ENCODE results near the gene CRTC3.
"Not testable (repeated sequence)": the region's sequence is repeated elsewhere in the genome, so short reads cannot be mapped to it uniquely, and the experiment has no call there.

The CRTC3 gene

DNA sequence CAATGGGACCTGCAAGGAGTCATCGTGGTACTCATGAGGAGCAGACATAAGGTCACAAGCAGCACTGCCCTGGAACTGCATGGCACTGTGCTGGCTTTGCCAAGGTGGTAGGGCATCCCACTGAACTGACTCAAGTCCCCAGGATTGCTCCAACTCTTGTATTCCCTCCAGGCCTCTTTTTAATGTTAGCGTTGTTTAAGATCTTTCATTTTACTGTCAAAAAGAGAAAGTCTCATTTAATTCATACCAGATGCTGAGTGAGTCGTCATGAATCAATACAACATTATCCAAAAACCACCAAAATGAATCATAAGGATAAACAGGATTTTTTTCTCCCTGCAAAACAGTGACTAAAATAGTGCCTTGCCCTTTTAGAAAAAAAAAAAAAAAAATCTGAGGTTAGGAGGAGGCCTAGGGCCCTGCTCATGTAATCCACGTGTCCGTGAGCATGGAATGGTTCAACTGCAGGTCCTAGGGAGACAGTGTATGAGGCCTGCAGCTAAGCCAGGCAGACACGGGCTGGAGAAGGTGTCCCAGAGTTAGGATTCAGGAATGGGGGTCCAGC lies 150.7 kb downstream of the CRTC3 start:
- DNase-seq, result no peak

DNA sequence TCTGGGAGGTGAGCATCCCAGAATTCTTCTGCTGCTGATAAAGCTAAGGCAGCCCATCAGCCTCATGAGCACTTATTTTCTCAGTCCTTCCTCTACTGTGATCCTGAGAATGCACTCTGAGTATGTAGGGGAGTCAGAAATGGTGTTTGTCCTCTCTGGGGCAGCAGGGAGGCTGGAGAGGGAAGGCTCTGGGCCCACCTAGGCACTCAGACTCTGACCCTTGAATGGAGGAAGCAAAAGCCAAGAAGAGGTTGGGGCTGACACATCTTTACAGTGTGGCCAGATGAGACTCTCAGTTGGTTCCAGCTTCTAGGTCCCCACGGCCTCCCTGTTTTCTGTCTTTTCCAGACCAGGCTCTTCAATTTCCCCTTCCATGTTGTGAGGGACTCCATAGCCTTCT lies 151.3 kb downstream of the CRTC3 start:
- no peak for DNase-seq

DNA sequence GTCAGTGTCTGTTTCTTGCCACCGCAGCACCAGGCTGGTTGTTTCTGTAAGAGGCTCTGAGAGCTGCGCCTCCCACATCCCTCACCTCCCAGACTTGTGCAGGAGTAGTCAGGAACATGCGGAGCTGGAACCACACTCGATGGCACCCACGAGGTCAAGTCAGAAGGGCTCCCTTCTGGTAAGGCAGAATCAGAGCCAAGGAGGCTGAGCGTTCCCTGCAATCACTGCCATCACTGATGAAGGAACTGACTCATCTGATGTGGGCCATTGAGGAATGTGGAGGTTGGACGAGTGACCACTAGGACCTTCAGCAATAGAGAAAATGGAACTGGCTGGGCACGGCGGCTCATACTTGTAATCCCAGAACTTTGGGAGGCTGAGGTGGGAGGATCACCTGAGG lies 151.8 kb downstream of the CRTC3 start:
- DNase-seq, result peak in 1 of 2 donors; percentile 61

DNA sequence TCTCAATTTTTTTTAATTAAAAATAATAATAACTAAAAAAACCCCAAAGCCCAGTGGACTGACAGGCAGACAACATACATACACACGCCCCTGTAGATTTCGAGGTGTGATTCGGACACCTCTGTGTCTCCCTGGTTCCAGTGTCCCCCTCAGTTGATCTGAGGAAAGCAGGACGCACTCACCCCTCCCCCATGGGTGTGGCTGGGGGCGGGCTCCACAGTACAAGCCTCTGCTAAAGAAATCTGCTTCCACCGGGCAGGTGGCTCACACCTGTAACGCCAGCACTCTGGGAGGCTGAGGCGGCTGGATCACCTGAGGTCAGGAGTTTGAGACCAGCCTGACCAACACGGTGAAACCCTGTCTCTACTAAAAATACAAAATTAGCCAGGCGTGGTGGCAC lies 153.6 kb downstream of the CRTC3 start:
- no peak for DNase-seq

DNA sequence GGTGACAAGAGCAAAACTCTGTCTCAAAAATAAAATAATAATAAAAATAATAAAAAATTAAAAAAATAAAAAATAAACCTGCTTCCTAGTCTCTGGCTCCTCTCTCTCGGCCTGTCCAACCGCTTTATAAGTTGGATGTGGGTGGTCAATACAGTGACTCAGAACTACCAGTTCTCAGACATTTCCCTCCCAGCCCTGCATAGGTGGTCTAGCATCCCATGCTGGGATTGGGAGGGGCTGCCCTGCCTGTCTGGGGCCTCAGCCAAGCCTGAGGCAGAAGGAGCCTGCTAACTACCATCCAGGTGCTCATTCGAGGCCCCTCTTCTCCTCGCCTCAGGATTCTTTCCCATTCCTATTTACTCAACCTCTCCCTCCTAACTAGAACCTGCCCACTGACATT lies 154.2 kb downstream of the CRTC3 start:
- no peak for DNase-seq

DNA sequence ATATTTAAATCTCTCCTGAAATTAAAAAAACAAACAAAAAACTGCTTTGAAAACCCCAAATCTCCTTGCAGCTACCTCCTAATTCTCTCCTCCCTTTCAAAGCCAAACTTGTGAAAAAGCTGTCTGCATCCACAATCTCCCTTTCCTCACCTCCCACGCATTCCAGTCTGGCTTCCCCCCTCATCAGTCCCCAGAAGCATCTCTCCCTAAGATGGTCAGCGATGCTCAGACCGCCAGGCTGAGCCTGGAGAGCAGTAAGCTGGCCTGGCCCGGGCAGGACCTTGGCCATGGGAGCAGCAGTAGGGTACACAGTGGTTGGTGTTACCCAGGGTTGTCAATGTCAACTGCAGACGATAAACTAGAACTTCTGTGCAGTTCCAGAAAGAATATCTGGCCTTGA lies 154.6 kb downstream of the CRTC3 start:
- no peak for DNase-seq

DNA sequence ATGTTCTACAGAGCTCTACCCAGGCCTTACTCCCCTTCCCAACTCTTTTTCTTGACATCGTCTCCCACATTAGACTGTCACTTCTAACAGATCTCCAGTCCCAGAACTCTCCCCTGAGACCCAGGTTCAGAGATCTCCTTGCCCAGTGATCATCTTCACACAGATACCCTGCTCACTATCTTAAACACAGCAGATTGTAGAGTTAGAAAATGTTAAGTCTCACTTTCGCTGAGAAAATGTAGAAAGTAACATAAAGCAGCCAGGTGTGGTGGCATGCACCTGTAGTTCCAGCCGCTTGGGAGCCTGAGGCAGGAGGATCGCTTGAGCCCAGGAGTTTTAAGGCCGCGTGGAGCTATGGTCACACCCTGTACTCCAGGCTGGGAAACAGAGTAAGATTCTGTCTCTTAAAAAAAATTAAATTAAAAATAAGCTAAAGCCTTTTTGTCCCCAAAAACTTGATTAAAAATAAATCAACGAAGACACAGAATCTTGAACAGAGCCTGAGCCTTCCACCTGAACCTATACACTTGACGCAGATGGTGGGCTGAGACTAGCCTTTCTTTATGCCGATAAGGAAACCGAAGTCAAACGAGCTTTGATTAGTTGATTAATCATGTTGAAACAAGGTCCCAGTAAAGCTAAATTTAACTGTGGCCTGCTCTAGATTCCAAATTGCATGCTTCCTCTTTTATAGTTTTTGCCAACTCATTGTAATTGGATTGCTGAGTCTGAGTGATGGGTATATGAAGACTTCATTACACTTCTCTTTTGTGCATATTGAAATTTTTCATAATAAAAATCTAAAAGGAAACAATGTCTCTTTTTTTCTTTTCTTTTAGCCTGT lies 156.1 kb downstream of the CRTC3 start:
- peak; percentile 47 to 75 for DNase-seq

DNA sequence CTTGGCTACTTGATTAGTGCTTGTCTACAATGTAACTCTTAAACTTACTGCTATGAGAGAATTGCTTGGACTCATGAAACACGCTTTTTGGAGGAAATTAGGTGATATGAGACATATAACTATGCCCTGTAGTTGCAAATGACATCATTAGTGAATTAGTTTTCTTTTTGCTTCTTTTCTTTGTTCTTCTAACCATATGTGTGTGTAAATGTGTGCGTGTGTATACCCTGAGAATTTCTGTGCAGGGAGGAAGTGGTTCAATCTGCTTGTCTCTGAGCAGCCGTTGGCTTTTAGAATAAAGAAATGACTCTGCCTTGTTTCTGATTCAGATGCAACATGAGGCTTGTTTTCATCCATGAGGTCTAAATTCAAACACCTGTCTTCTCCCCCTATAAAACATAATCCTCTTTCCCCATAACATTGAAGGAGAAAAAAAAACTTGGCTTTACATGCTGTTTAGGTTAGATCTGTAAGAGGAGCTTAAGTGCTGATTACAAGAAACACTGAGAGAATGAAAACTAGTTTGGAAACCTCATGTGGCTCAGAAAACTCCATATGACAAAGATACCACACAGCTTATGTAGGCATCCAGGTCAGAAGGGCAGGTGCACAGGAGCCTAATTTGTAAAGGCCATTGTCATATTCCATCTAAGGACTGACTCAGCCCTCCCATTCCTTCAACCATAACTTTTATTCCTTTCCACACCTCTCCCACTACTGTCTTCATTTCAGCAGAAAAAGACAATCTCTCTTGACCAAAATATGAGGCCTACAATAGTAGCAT lies 156.9 kb downstream of the CRTC3 start:
- peak; percentile 30 to 40 for DNase-seq

DNA sequence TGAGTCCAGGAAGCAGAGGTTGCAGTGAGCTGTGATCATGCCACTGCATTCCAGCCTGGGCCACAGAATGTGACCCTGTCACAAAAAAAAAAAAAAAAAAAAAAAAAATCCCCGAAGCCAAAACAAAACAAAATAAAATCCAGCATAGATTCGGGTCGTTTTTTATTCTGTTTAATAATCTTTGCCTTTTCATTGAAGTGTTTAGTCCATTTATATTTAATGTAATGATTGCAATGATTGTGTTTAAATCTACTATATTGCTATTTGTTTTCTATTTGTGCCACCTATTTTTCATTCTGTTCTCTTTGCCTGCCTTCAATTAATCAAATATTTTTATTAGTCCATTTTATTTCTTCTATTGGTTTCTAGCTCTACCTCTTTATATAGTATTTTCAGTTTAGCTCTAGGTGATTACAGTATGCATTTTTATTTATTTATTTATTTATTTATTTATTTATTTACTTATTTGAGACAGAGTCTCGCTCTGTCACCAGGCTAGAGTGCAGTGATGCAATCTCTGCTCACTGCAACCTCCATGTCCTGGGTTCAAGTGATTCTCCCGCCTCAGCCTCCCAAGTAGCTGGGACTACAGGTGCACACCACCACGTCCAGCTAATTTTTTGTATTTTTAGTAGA lies 159.7 kb downstream of the CRTC3 start:
- DNase-seq, result not testable (repeated sequence)

DNA sequence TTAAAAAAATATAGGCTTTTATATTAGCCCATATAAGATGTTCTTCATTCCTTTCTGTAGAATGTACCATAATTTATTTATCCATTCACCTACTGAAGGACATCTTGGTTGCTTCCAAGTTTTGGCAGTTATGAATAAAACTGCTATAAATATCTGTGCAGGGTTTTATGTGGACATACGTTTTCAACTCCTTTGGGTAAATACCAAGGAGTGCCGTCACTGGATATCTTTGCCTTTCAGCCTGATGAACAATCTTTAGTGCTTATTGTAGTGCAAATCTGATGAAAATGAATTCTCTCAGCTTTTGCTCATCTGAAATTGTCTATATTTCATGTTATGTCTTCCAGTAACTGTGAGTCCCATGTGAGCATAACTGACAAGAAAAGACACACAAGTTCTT lies 160.9 kb downstream of the CRTC3 start:
- no peak for DNase-seq

DNA sequence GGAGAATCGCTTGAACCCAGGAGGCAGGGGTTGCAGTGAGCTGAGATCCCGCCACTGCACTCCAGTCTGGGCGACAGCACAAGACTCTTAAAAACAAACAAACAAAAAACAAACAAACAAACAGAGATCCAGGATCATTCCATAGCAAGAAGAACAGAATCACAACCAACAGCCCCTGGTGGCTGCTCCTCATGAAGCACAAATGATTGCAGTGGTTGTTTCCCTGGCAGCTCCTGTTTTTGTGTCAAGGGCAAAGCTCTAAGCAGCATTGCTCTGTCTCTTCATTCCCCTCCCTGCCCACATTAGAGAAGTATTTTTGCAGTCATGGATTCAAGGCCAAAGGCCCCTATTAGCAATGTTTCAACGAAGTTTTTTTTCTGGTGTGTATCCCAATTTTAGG lies 161.6 kb downstream of the CRTC3 start:
- no peak for DNase-seq

DNA sequence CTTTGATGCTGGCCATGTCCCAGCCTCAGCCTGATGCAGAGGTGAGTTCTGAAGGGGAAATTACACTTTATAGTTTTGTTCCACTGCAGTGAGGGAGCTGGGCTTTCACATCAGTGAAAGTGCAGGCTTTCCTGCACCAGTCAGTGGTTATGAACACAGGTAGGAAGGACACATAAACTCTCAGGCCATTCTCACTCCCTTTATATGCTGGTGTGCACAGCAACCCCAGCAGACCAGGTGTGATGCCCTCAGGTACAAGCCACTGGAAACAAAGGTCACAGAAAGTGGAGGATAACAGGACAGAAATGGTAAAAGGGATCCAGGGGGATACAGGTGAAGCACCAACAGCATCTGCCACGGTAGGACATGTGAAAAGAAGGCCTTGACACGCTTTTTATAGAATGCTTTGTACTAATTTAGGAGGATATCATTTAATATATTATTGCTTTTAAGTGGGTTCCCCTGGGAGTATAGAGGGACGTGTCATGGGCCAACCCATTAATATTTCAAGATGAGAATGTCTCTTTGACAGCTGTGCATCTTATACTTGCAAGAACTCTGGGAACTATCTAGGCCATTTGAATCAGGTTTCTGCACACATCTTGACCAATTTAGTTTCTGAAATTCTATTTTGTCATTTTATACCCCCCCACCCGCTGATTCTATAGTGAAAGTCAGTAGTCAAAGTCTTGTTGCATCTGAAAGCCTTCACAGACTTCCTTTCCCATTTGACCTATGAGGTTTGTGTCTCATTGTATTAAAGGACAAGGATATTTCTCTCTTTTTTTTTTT lies 162.5 kb downstream of the CRTC3 start:
- no peak for DNase-seq

Measured in inflammatory macrophage (primary cell).